GM23338 (cell line): ENCODE data around the gene CHRM4. TPM values are rescaled to one million over a fixed set of nuclear protein-coding genes. Genes with fewer than 3 reads are reported as not detected.

ENCODE experiments used
- ATAC-seq: fragments of 200-7000 bp; cut with Tn5 transposase; 3 replicates; pipeline ENCODE4 v1.9.1; 2020
- DNase-seq: peaks from one replicate; pipeline ENCODE4 v3.0.0-alpha.2; 2015; ENCODE audit warnings: low spot score
- H2AFZ ChIP-seq: fragments of 200-600 bp; sonication (generic); 2 replicates; pipeline ENCODE4 v1.8.0; 2016; ENCODE audit warnings: antibody characterized with exemption, mild to moderate bottlenecking, moderate library complexity
- H3F3A ChIP-seq: fragments of 200-600 bp; sonication (generic); replicated peaks from 2 replicates; pipeline ENCODE4 v1.8.0; 2017; ENCODE audit warnings: antibody characterized with exemption, mixed run types, low read depth
- H3K27ac ChIP-seq: fragments of 200-600 bp; sonication (generic); 2 replicates; pipeline ENCODE4 v1.6.1; 2016; ENCODE audit warnings: low read depth
- H3K27me3 ChIP-seq: fragments of 200-600 bp; sonication (generic); 2 replicates; pipeline ENCODE4 v1.8.0; 2016; ENCODE audit warnings: mild to moderate bottlenecking, mixed run types, moderate library complexity; ENCODE audit not compliant: insufficient read depth
- H3K36me3 ChIP-seq: fragments of 200-600 bp; sonication (generic); 2 replicates; pipeline ENCODE4 v1.8.0; 2016; ENCODE audit warnings: mild to moderate bottlenecking; ENCODE audit not compliant: insufficient read depth
- H3K4me1 ChIP-seq: fragments of 200-600 bp; sonication (generic); 2 replicates; pipeline ENCODE4 v1.8.0; 2016; ENCODE audit warnings: mild to moderate bottlenecking, moderate library complexity; ENCODE audit not compliant: insufficient read depth
- H3K4me2 ChIP-seq: fragments of 200-600 bp; sonication (generic); 2 replicates; pipeline ENCODE4 v1.7.1; 2017; ENCODE audit warnings: mixed run types
- H3K4me3 ChIP-seq: fragments of 200-600 bp; sonication (generic); 2 replicates; pipeline ENCODE4 v1.6.1; 2016; ENCODE audit warnings: mixed run types
- H3K79me2 ChIP-seq: fragments of 200-600 bp; sonication (generic); replicated peaks from 2 replicates; pipeline ENCODE4 v1.8.0; 2017; ENCODE audit warnings: mild to moderate bottlenecking; ENCODE audit not compliant: insufficient read depth
- H3K9me2 ChIP-seq: fragments of 200-600 bp; sonication (generic); 2 replicates; pipeline ENCODE4 v1.8.0; 2017; ENCODE audit not compliant: insufficient read depth
- H4K20me1 ChIP-seq: fragments of 200-600 bp; sonication (generic); replicated peaks from 2 replicates; pipeline ENCODE4 v1.8.0; 2017; ENCODE audit warnings: mild to moderate bottlenecking; ENCODE audit not compliant: insufficient read depth
- H3K27ac Mint-ChIP-seq: 2 replicates; pipeline ENCODE4 v1.8.0; 2020; ENCODE audit warnings: inconsistent platforms, mild to moderate bottlenecking, moderate library complexity, mixed read lengths
- H3K27me3 Mint-ChIP-seq: 3 replicates; pipeline ENCODE4 v1.8.0; 2022; ENCODE audit warnings: low read depth, mild to moderate bottlenecking, moderate library complexity, mixed read lengths, inconsistent platforms; ENCODE audit not compliant: insufficient read depth, poor library complexity
- H3K36me3 Mint-ChIP-seq: 3 replicates; pipeline ENCODE4 v1.8.0; 2021; ENCODE audit warnings: low read depth, mild to moderate bottlenecking, inconsistent platforms, moderate library complexity, mixed read lengths
- H3K4me1 Mint-ChIP-seq: 3 replicates; pipeline ENCODE4 v1.8.0; 2020; ENCODE audit warnings: mild to moderate bottlenecking, inconsistent platforms, mixed read lengths
- H3K4me3 Mint-ChIP-seq: 3 replicates; pipeline ENCODE4 v1.8.0; 2021; ENCODE audit warnings: moderate library complexity, mild to moderate bottlenecking, inconsistent platforms, mixed read lengths
- H3K9me3 Mint-ChIP-seq: 3 replicates; pipeline ENCODE4 v1.8.0; 2020; ENCODE audit warnings: moderate library complexity, mild to moderate bottlenecking, inconsistent platforms, mixed read lengths
- EZH2 ChIP-seq: fragments of 200-600 bp; sonication (generic); IDR thresholded peaks from one replicate; pipeline ENCODE4 v1.8.0; 2017; ENCODE audit warnings: antibody characterized with exemption, mild to moderate bottlenecking, low read depth; ENCODE audit not compliant: unreplicated experiment
- EZH2phosphoT487 ChIP-seq: fragments of 200-600 bp; sonication (generic); IDR thresholded peaks from one replicate; pipeline ENCODE4 v1.8.1; 2018; ENCODE audit warnings: antibody characterized with exemption; ENCODE audit not compliant: unreplicated experiment
- ZNF331 ChIP-seq: fragments of 250-450 bp; sonication (Bioruptor Pico); IDR thresholded peaks from 2 replicates; pipeline ENCODE4 v1.5.0; 2020; ENCODE audit warnings: low read depth, mild to moderate bottlenecking, moderate library complexity
- polyA plus RNA-seq: library from polyadenylated mRNA; unstranded; fragments of >200 nt; fragmentation: Nextera tagmentation; extraction: Ambion mirVana; gene quantifications from 2 replicates; pipeline ENCODE4 v1.2.1, GENCODE V29; 2016
- total RNA-seq: library from RNA; depleted of rRNA; stranded (reverse); fragments of >200 nt; shearing (Covaris generic); gene quantifications from 2 replicates; pipeline ENCODE4 v1.2.3, GENCODE V29; 2014
- TF ChIP-seq, protein P1 (sequence below), 2 experiments: fragments of 200-600 bp in 1 of 2; sonication (generic) in 1 of 2; conservative IDR thresholded peaks; 2 replicates each; pipeline versions ENCODE4 v1.5.1 to v1.6.1; 2016 to 2017; ENCODE audit warnings: antibody characterized with exemption in 2 of 2, low read depth in 2 of 2, mild to moderate bottlenecking in 2 of 2, moderate library complexity in 1 of 2
- TF ChIP-seq, protein P2 (sequence below): IDR thresholded peaks from one replicate; pipeline ENCODE4 v1.6.1; 2018; ENCODE audit warnings: antibody characterized with exemption; ENCODE audit not compliant: unreplicated experiment

CHRM4 gene
- total and polyA plus RNA-seq, 2 experiments from 2014 or later: 0.97 TPM; not detected in 1

DNA sequence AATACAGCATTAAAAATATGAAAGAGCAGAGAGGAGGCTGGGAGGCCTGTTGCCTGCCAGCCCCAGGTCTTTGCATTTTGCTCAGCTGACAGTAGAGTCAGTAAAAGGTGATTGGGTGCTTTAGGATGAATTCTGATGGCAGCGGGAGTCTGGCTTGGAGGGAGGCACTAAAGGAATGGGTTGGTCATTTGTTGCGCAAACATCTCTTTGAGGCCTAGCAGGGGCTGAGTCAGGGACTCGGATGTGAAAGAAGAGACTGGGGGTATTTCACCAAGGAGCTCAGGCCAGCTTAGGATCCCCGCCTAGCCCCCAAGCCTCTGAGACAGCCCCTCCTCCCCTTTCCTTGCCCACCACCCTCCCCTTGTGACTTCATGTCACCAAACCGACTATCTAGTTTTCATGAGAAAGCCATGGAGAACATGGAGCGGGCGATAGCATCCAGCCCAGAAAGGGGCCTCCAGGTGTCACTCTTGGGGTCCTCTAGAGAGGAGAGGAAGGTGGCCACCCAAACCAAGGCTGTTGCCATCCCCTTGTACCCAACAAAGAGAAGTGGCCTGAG is 34.6 kb downstream of the CHRM4 start:
- Histone ChIP-seq H3K4me2 (no peak overlapping the region), H3K27me3 (no peaks in the 10 kb centered on the region), H3F3A (no peaks in the 10 kb centered on the region; the same call in 1 of the 2 replicates), H3K79me2 (peaks cover 89% of the 10 kb centered on the region), H3K36me3 (no peaks in the 10 kb centered on the region; the same call in 1 of the 2 replicates), H3K4me1 (peaks cover 40% of the 10 kb centered on the region), H3K27ac (peak overlapping the region; percentile 63; the same call in 1 of the 2 replicates), H4K20me1 (peaks cover 42% of the 10 kb centered on the region), H2AFZ (no peak overlapping the region), H3K9me2 (no peaks in the 10 kb centered on the region), H3K4me3 (no peak overlapping the region)
- Mint-ChIP-seq H3K9me3 (no peaks in the 10 kb centered on the region), H3K27me3 (peaks cover 10% of the 10 kb centered on the region), H3K4me1 (peaks cover 50% of the 10 kb centered on the region), H3K36me3 (no peaks in the 10 kb centered on the region; the same call in 1 of the 3 replicates), H3K27ac (peak overlapping the region; percentile 56; the same call in 1 of the 2 replicates), H3K4me3 (no peak overlapping the region; the same call in 2 of the 3 replicates)
- TF ChIP-seq EZH2: no peak
- TF ChIP-seq, protein P1, sequence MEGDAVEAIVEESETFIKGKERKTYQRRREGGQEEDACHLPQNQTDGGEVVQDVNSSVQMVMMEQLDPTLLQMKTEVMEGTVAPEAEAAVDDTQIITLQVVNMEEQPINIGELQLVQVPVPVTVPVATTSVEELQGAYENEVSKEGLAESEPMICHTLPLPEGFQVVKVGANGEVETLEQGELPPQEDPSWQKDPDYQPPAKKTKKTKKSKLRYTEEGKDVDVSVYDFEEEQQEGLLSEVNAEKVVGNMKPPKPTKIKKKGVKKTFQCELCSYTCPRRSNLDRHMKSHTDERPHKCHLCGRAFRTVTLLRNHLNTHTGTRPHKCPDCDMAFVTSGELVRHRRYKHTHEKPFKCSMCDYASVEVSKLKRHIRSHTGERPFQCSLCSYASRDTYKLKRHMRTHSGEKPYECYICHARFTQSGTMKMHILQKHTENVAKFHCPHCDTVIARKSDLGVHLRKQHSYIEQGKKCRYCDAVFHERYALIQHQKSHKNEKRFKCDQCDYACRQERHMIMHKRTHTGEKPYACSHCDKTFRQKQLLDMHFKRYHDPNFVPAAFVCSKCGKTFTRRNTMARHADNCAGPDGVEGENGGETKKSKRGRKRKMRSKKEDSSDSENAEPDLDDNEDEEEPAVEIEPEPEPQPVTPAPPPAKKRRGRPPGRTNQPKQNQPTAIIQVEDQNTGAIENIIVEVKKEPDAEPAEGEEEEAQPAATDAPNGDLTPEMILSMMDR (conservative IDR thresholded peaks at IDR 0.05; ENCODE audit: low read depth in 2 of 2): 0 out of 4 replicates have a peak, but pooled peaks of 1 of the 2 experiments have one; percentile 3
- no peak for DNase-seq
- ATAC-seq: no peak

DNA sequence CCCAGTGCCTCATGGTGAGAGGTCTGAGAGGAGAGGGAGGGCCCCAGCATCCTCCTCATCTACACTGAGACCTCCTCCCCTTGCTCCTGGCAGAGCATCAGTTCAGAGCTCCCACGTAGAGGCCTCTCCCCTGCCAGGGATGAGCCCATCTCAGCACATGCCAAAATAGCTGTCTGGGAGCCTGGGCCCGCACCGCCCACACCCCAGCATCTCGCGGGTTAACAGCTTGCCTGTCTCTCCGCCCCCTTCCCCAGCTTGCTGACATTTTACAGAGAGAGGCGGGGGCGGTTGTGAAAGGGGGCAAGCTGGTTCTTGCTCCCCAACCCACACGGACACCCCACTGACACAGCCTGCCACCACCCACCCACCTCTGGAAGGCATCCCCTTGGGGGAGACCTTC is 37.9 kb downstream of the CHRM4 start:
- Mint-ChIP-seq H3K9me3 (no peaks in the 10 kb centered on the region), H3K4me3 (no peak overlapping the region), H3K27ac (no peak overlapping the region), H3K27me3 (peaks cover 8% of the 10 kb centered on the region), H3K4me1 (peaks cover 67% of the 10 kb centered on the region), H3K36me3 (peaks cover 3% of the 10 kb centered on the region; the same call in 2 of the 3 replicates)
- Histone ChIP-seq H3K27me3 (no peaks in the 10 kb centered on the region), H3K4me1 (peaks cover 49% of the 10 kb centered on the region), H4K20me1 (peaks cover 36% of the 10 kb centered on the region), H3K36me3 (no peaks in the 10 kb centered on the region; the same call in 1 of the 2 replicates), H3K4me3 (no peak overlapping the region), H3K27ac (no peak overlapping the region), H3K9me2 (no peaks in the 10 kb centered on the region), H2AFZ (no peak overlapping the region), H3K79me2 (peaks cover 89% of the 10 kb centered on the region), H3K4me2 (0 out of 2 replicates have a peak overlapping the region, but pooled peaks have one; percentile 20), H3F3A (peaks cover 6% of the 10 kb centered on the region; the same call in 1 of the 2 replicates)
- no peak for DNase-seq
- TF ChIP-seq, protein P1 (conservative IDR thresholded peaks at IDR 0.05; ENCODE audit: low read depth in 2 of 2): no peak
- TF ChIP-seq ZNF331 (CRISPR knock-in tag) (no peak), EZH2 (no peak), EZH2phosphoT487 (no peak)
- TF ChIP-seq, protein P2, sequence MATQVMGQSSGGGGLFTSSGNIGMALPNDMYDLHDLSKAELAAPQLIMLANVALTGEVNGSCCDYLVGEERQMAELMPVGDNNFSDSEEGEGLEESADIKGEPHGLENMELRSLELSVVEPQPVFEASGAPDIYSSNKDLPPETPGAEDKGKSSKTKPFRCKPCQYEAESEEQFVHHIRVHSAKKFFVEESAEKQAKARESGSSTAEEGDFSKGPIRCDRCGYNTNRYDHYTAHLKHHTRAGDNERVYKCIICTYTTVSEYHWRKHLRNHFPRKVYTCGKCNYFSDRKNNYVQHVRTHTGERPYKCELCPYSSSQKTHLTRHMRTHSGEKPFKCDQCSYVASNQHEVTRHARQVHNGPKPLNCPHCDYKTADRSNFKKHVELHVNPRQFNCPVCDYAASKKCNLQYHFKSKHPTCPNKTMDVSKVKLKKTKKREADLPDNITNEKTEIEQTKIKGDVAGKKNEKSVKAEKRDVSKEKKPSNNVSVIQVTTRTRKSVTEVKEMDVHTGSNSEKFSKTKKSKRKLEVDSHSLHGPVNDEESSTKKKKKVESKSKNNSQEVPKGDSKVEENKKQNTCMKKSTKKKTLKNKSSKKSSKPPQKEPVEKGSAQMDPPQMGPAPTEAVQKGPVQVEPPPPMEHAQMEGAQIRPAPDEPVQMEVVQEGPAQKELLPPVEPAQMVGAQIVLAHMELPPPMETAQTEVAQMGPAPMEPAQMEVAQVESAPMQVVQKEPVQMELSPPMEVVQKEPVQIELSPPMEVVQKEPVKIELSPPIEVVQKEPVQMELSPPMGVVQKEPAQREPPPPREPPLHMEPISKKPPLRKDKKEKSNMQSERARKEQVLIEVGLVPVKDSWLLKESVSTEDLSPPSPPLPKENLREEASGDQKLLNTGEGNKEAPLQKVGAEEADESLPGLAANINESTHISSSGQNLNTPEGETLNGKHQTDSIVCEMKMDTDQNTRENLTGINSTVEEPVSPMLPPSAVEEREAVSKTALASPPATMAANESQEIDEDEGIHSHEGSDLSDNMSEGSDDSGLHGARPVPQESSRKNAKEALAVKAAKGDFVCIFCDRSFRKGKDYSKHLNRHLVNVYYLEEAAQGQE: no peak
- ATAC-seq: peak; percentile 10
